Esophagus muscularis mucosa (tissue), 4 donors: ENCODE results near the gene GLB1L3. TPM values are rescaled to one million over a fixed set of nuclear protein-coding genes. Genes with fewer than 3 reads are reported as not detected.
"Not testable (repeated sequence)": the region's sequence is repeated elsewhere in the genome, so short reads cannot be mapped to it uniquely, and the experiment has no call there.

Experiments
- DNase-seq: peaks from one replicate; pipeline ENCODE4 v3.0.0-alpha.2; 2017; ENCODE audit errors: extremely low spot score
- H3K27ac ChIP-seq, 4 donors: fragments of 200-600 bp; sonication (generic); replicated peaks in 1 of 4; 1 replicate in 3 of 4; 2 replicates in 1 of 4; pipeline ENCODE4 v1.5.1; 2016 to 2019; ENCODE audit warnings: mild to moderate bottlenecking in 1 of 4
- H3K27me3 ChIP-seq, 4 donors: fragments of 200-600 bp; sonication (generic); one replicate each; pipeline versions ENCODE4 v1.5.1 to v1.6.0; 2016 to 2019
- H3K36me3 ChIP-seq, 4 donors: fragments of 200-600 bp; sonication (generic); one replicate each; pipeline ENCODE4 v1.5.1; 2016 to 2019
- H3K4me1 ChIP-seq, 4 donors: fragments of 200-600 bp; sonication (generic); one replicate each; pipeline ENCODE4 v1.5.1; 2016 to 2019
- H3K4me3 ChIP-seq, 4 donors: fragments of 200-600 bp; sonication (generic); 1 replicate in 2 of 4; 2 replicates in 2 of 4; pipeline ENCODE4 v1.5.1; 2016 to 2019; ENCODE audit warnings: mild to moderate bottlenecking in 4 of 4, moderate library complexity in 1 of 4
- H3K9me3 ChIP-seq, 4 donors: fragments of 200-600 bp; sonication (generic); 1 replicate in 3 of 4; 2 replicates in 1 of 4; pipeline ENCODE4 v1.5.1; 2016 to 2019
- EP300 ChIP-seq: sonication (generic); formaldehyde crosslinking; IDR thresholded peaks from one replicate; pipeline ENCODE4 v1.6.1; 2017; ENCODE audit warnings: antibody characterized with exemption
- POLR2A ChIP-seq: fragments of 450-650 bp; IDR thresholded peaks from one replicate; pipeline ENCODE4 v1.6.1; 2017; ENCODE audit warnings: antibody characterized with exemption, moderate library complexity, mild to moderate bottlenecking, low read depth
- POLR2AphosphoS5 ChIP-seq, 2 donors: sonication (generic); formaldehyde crosslinking; IDR thresholded peaks; one replicate each; pipeline ENCODE4 v1.6.1; 2017; ENCODE audit warnings: antibody characterized with exemption in 2 of 2
- WGBS: methylation state at CpG from one replicate; pipeline ENCODE4 v1.1.5; 2018; 5-methylcytosine and 5-hydroxymethylcytosine counted together
- intact Hi-C: fragments of 100-400 bp; cut with DNase I; formaldehyde crosslinking; loops from one replicate; pipeline ENCODE4 v1.15.1; 2023
- total RNA-seq, 4 donors: library from RNA; depleted of rRNA; stranded (reverse); fragments of >200 nt; gene quantifications; one replicate each; pipeline versions ENCODE4 v1.1.0 to v1.2.1, GENCODE V29; 2016
- TF ChIP-seq, protein P1 (sequence below), 3 experiments: fragments of 200-600 bp in 2 of 3; fragments of 450-650 bp in 1 of 3; sonication (generic) in 2 of 3; IDR thresholded peaks; one replicate each; pipeline ENCODE4 v1.5.1; 2017 to 2019; ENCODE audit warnings: antibody characterized with exemption in 3 of 3, mild to moderate bottlenecking in 2 of 3, moderate library complexity in 1 of 3

Gene GLB1L3
- total RNA-seq, 4 donors from 2014 or later: 0.29 to 0.42 (median 0.32) TPM; not detected in 1

DNA sequence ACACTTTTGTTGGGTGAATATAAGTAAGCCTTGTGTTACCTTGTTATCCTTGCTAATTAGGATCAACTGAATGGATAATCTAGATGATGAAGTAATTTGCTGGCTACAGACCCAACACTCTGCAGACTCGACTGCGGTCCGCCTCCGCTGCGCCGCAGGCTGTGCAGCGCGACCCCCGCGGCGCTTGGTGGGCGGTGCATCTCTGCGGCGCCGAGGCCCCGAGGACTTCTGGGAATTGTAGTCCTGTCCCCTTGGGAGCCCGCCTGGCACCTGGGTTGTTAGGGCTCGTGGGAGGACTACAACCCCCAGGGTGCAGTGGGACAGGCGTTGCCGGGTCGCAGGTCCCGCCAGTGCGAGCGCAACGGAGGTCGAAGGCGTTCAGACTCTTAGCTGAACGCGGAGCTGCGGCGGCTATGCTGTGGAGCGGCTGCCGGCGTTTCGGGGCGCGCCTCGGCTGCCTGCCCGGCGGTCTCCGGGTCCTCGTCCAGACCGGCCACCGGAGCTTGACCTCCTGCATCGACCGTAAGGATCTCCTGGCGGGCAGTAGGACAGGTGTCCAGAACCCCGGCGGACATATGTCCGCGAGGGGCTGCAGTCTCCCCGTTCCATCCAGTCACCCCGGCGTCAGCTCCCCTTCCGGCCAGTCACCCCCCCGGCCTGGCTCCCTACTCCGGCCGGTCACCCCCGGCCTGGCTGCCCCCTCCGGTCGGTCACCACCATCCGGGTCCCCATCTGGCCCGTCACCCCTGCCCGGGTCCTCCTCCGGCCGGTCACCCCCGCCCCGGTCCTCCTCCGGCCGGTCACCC lies 22.8 kb upstream of the GLB1L3 start, which contains the start of the genes ACAD8 and THYN1:
ACAD8 (plus strand) TSS at position 381 of the 806 bp plus-strand sequence; CDS start at position 414, 33 bp downstream.
THYN1 (minus strand) TSS at position 165 of the 806 bp plus-strand sequence. CDS start 470 bp downstream, outside the sequence.
- Histone ChIP-seq H3K4me3 (peak within 1 kb of the TSS; percentile 75 to 96 (median 78)), H3K27me3 (no peaks in the 10 kb centered on the region), H3K4me1 (peaks cover 15 to 42% (median 31%) of the 10 kb centered on the region in 4 donors), H3K36me3 (peaks cover 22 to 54% (median 45%) of the 10 kb centered on the region in 4 donors), H3K27ac (peak within 1 kb of the TSS; percentile 76 to 81 (median 78)), H3K9me3 (no peaks in the 10 kb centered on the region)
- intact Hi-C loops: loop anchor here (2.0 to 5.0 kb wide), 2 partner anchors 29 to 79 kb away; partner anchors contain the start of genes GLB1L2 and VPS26B
- peak; percentile 97 for DNase-seq
- WGBS: 0% methylated on average over 27 of the region's 70 CpGs
- TF ChIP-seq EP300: no peak
- peak; percentile 92 to 95 for TF ChIP-seq POLR2AphosphoS5 (IDR thresholded peaks at IDR 0.05)
- TF ChIP-seq, protein P1, sequence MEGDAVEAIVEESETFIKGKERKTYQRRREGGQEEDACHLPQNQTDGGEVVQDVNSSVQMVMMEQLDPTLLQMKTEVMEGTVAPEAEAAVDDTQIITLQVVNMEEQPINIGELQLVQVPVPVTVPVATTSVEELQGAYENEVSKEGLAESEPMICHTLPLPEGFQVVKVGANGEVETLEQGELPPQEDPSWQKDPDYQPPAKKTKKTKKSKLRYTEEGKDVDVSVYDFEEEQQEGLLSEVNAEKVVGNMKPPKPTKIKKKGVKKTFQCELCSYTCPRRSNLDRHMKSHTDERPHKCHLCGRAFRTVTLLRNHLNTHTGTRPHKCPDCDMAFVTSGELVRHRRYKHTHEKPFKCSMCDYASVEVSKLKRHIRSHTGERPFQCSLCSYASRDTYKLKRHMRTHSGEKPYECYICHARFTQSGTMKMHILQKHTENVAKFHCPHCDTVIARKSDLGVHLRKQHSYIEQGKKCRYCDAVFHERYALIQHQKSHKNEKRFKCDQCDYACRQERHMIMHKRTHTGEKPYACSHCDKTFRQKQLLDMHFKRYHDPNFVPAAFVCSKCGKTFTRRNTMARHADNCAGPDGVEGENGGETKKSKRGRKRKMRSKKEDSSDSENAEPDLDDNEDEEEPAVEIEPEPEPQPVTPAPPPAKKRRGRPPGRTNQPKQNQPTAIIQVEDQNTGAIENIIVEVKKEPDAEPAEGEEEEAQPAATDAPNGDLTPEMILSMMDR (IDR thresholded peaks at IDR 0.05): peak; percentile 19 to 58 (median 43)
- TF ChIP-seq POLR2A: peak; percentile 37

DNA sequence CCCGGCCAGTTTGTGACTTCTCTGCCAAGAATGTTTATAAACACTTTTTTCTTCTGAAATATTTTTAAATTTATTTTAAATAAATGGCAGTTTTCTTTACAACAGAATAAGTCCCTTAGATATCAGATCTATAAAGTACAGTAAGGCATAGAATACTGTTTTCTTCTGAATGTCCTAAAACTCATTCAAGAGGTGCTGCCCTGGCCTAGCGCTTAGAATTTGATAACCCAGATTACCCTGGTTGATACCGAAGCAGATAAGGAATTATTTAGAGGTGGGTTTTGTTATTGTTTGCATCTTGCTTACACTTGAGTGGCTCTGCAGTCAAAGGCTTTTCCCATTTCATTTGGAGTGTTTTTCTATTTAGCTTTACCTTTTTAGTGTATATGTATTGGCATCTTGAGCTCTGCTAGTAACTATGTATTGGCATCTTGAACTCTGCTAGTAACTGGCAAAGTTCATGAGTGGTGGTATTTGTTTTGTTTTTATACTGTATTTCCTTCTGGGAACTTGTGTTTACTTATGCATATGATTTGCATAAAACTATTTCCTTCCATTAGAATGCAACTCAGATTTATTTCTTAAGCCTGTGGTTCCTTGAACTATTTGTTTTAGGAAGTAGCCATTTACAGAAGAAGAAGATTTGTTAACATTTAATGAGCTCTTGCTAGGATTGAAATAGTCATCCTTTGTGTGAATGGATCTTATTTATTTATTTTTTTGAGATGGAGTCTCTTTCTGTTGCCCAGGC lies 21.6 kb upstream of the GLB1L3 start:
- 76% methylated on average over 3 of the region's 3 CpGs for WGBS
- Histone ChIP-seq H3K27me3 (no peaks in the 10 kb centered on the region), H3K4me3 (peak overlapping the region; percentile 75 to 96 (median 78)), H3K27ac (no peak overlapping the region), H3K9me3 (no peaks in the 10 kb centered on the region), H3K36me3 (peaks cover 16 to 54% (median 45%) of the 10 kb centered on the region in 4 donors), H3K4me1 (peaks cover 15 to 42% (median 31%) of the 10 kb centered on the region in 4 donors)
- intact Hi-C loops: loop anchor here (5.0 kb wide), 1 partner anchor 78 kb away; the partner anchor contains the start of gene GLB1L2
- TF ChIP-seq POLR2A (no peak), POLR2AphosphoS5 (IDR thresholded peaks at IDR 0.05) (no peak), EP300 (no peak)
- TF ChIP-seq, protein P1 (IDR thresholded peaks at IDR 0.05): no peak
- no peak for DNase-seq

DNA sequence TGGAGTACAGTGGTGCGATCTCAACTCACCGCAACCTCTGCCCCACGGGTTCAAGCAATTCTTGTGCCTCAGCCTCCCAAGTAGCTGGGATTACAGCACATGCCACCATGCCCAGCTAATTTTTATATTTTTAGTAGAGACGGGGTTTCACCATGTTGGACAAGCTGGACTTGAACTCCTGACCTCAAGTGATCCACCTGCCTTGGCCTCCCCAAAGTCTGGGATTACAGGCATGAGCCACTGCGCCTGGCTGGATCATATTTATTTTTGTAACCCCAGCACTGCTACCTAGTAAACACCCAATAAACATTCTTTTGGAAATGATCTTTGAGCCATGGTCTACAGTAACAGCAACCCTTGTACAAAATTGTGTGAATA lies 21.0 kb upstream of the GLB1L3 start:
- H3K27me3 ChIP-seq, H3K27ac ChIP-seq, DNase-seq, intact Hi-C loops, H3K9me3 ChIP-seq, H3K4me3 ChIP-seq: not testable (repeated sequence)
- 89% methylated on average over 5 of the region's 5 CpGs for WGBS
- peaks cover 15 to 42% (median 31%) of the 10 kb centered on the region in 4 donors for H3K4me1 ChIP-seq
- peaks cover 16 to 54% (median 45%) of the 10 kb centered on the region in 4 donors for H3K36me3 ChIP-seq

DNA sequence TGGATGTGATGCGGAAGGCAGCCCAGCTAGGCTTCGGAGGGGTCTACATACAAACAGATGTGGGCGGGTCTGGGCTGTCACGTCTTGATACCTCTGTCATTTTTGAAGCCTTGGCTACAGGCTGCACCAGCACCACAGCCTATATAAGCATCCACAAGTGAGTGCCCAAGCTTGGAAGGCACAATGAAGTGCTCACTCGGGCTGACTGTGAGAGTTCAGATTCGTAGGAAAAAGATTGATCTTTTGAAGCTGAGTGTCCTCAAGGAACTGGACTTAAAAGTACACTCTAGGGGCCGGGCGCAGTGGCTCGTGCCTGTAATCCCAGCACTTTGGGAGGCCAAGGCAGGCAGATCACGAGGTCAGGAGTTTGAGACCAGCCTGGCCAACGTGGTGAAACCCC lies 19.1 kb upstream of the GLB1L3 start:
- intact Hi-C loops: no loop called here
- DNase-seq: no peak
- 93% methylated on average over 11 of the region's 11 CpGs for WGBS
- Histone ChIP-seq H3K4me1 (peaks cover 11 to 34% (median 20%) of the 10 kb centered on the region in 4 donors), H3K36me3 (peaks cover 23 to 59% (median 53%) of the 10 kb centered on the region in 4 donors), H3K27me3 (no peaks in the 10 kb centered on the region), H3K9me3 (no peaks in the 10 kb centered on the region), H3K4me3 (no peak overlapping the region), H3K27ac (no peak overlapping the region)
- TF ChIP-seq EP300 (no peak), POLR2A (no peak)
- TF ChIP-seq, protein P1 (IDR thresholded peaks at IDR 0.05): no peak

DNA sequence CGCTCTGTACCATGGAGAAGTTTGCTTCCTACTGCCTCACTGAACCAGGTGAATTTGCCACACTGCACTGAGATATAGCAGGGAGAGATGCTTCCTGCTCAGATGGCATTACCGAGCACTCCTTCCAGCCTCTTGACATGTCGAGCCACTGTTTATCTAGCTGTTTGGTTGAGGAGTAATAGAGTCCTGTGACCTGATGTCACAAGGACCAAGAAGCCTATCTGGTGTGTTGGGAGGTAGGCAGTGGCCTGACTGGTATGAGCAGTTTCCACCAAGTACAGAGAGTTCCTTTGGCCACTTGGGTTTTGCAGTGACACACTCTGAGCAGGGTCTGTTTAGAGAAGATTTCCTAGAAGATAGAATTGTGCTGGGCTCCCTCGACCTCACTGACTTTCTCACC lies 17.6 kb upstream of the GLB1L3 start:
- peaks cover 34 to 74% (median 68%) of the 10 kb centered on the region in 4 donors for H3K36me3 ChIP-seq
- 88% methylated on average over 4 of the region's 4 CpGs for WGBS
- TF ChIP-seq POLR2AphosphoS5 (IDR thresholded peaks at IDR 0.05): no peak
- no peak for TF ChIP-seq EP300
- no peak for TF ChIP-seq POLR2A
- TF ChIP-seq, protein P1 (IDR thresholded peaks at IDR 0.05): no peak
- no peak for DNase-seq
- no peaks in the 10 kb centered on the region for H3K27me3 ChIP-seq
- peaks cover 11 to 27% (median 14%) of the 10 kb centered on the region in 4 donors for H3K4me1 ChIP-seq
- H3K9me3 ChIP-seq: no peaks in the 10 kb centered on the region
- no peak overlapping the region for H3K27ac ChIP-seq
- intact Hi-C loops: no loop called here
- no peak overlapping the region for H3K4me3 ChIP-seq
